Tibial artery (tissue), 4 donors: Measurements from ENCODE around the gene ANKRD22.
A peak's percentile ranks its signal among the peaks of the same experiment; 100 is the strongest.

Experiments used
- DNase-seq, 2 donors: peaks; one replicate each; pipeline ENCODE4 v3.0.0-alpha.2; 2019
- H3K27ac ChIP-seq, 2 donors: fragments of 200-600 bp; sonication (generic) in 1 of 2; 1 replicate in 1 of 2; 2 replicates in 1 of 2; pipeline ENCODE4 v1.5.1; 2018 to 2019; ENCODE audit warnings: mild to moderate bottlenecking in 1 of 2
- H3K27me3 ChIP-seq, 2 donors: fragments of 200-600 bp; sonication (generic) in 1 of 2; one replicate each; pipeline versions ENCODE4 v1.5.1 to v1.6.0; 2016 to 2019
- H3K36me3 ChIP-seq, 3 donors: fragments of 200-600 bp; sonication (generic) in 2 of 3; one replicate each; pipeline ENCODE4 v1.5.1; 2016 to 2019; ENCODE audit warnings: mild to moderate bottlenecking in 2 of 3
- H3K4me1 ChIP-seq, 4 donors: fragments of 200-600 bp; sonication (generic) in 2 of 4; 1 replicate in 3 of 4; 2 replicates in 1 of 4; pipeline ENCODE4 v1.5.1; 2016 to 2019
- H3K4me3 ChIP-seq, 2 donors: fragments of 200-600 bp; sonication (generic) in 1 of 2; 1 replicate in 1 of 2; 2 replicates in 1 of 2; pipeline ENCODE4 v1.5.1; 2018 to 2019; ENCODE audit warnings: mild to moderate bottlenecking in 2 of 2
- H3K9me3 ChIP-seq, 3 donors: fragments of 200-600 bp; sonication (generic) in 1 of 3; one replicate each; pipeline ENCODE4 v1.5.1; 2016 to 2019
- CTCF ChIP-seq, 2 experiments: fragments of 200-600 bp in 1 of 2; fragments of 450-650 bp in 1 of 2; IDR thresholded peaks; one replicate each; pipeline ENCODE4 v1.5.1; 2017 to 2019; ENCODE audit warnings: antibody characterized with exemption in 2 of 2, mild to moderate bottlenecking in 1 of 2, moderate library complexity in 1 of 2
- intact Hi-C: fragments of 100-400 bp; cut with DNase I; formaldehyde crosslinking; loops from one replicate; pipeline ENCODE4 v1.15.0; 2023; ENCODE audit warnings: low total_unique reads

The ANKRD22 gene

GRCh38 chr10:88810196-88810961 is 41.3 kb downstream of the ANKRD22 start:
- Histone ChIP-seq H3K4me1 (no peaks in the 10 kb centered on the region), H3K4me3 (no peak overlapping the region), H3K27me3 (peaks cover 0 to 8% of the 10 kb centered on the region in 2 donors), H3K9me3 (no peaks in the 10 kb centered on the region), H3K36me3 (no peaks in the 10 kb centered on the region), H3K27ac (no peak overlapping the region)
- peak; percentile 28 to 39 for TF ChIP-seq CTCF (IDR thresholded peaks at IDR 0.05)
- no peak for DNase-seq
- intact Hi-C loops: no loop called here

- Histone ChIP-seq H3K27ac (no peak overlapping the region), H3K27me3 (peaks cover 0 to 8% of the 10 kb centered on the region in 2 donors), H3K4me1 (no peaks in the 10 kb centered on the region), H3K4me3 (no peak overlapping the region), H3K9me3 (no peaks in the 10 kb centered on the region), H3K36me3 (no peaks in the 10 kb centered on the region)
- TF ChIP-seq CTCF (IDR thresholded peaks at IDR 0.05): no peak
- intact Hi-C loops: no loop called here
- DNase-seq: no peak
Observed at GRCh38 chr10:88809621-88810020, 42.0 kb downstream of the ANKRD22 start.

GRCh38 chr10:88805924-88806323 is 45.7 kb downstream of the ANKRD22 start:
- H3K4me1 ChIP-seq: no peaks in the 10 kb centered on the region
- no peak for TF ChIP-seq CTCF (IDR thresholded peaks at IDR 0.05)
- no peak for DNase-seq
- intact Hi-C loops: no loop called here
- H3K36me3 ChIP-seq: no peaks in the 10 kb centered on the region
- peaks cover 0 to 4% of the 10 kb centered on the region in 2 donors for H3K27me3 ChIP-seq
- H3K9me3 ChIP-seq: no peaks in the 10 kb centered on the region
- no peak overlapping the region for H3K27ac ChIP-seq
- no peak overlapping the region for H3K4me3 ChIP-seq

GRCh38 chr10:88805361-88805760 is 46.3 kb downstream of the ANKRD22 start:
- no peak for TF ChIP-seq CTCF (IDR thresholded peaks at IDR 0.05)
- Histone ChIP-seq H3K4me1 (no peaks in the 10 kb centered on the region), H3K4me3 (no peak overlapping the region), H3K27ac (no peak overlapping the region), H3K27me3 (no peaks in the 10 kb centered on the region), H3K36me3 (no peaks in the 10 kb centered on the region), H3K9me3 (no peaks in the 10 kb centered on the region)
- no peak for DNase-seq
- intact Hi-C loops: no loop called here

- DNase-seq: no peak
- Histone ChIP-seq H3K4me3 (no peak overlapping the region), H3K27me3 (no peaks in the 10 kb centered on the region), H3K9me3 (no peaks in the 10 kb centered on the region), H3K36me3 (no peaks in the 10 kb centered on the region), H3K27ac (no peak overlapping the region), H3K4me1 (no peaks in the 10 kb centered on the region)
- intact Hi-C loops: no loop called here
- TF ChIP-seq CTCF (IDR thresholded peaks at IDR 0.05): no peak
Observed at GRCh38 chr10:88804083-88804812, 47.4 kb downstream of the ANKRD22 start.
